Body of pancreas (tissue), 4 donors: ENCODE data around the gene MAPK11.

Source experiments
- POLR2A ChIP-seq, 3 donors: fragments of 450-650 bp; IDR thresholded peaks; one replicate each; pipeline ENCODE4 v1.6.1; 2016; ENCODE audit warnings: antibody characterized with exemption in 3 of 3, mild to moderate bottlenecking in 2 of 3
- TF ChIP-seq, protein P1 (sequence below), 7 experiments: fragments of 450-650 bp in 4 of 7; fragments of 200-600 bp in 3 of 7; sonication (generic) in 3 of 7; IDR thresholded peaks; one replicate each; pipeline ENCODE4 v1.5.1; 2016 to 2019; ENCODE audit warnings: antibody characterized with exemption in 7 of 7

- TF ChIP-seq, protein P1, sequence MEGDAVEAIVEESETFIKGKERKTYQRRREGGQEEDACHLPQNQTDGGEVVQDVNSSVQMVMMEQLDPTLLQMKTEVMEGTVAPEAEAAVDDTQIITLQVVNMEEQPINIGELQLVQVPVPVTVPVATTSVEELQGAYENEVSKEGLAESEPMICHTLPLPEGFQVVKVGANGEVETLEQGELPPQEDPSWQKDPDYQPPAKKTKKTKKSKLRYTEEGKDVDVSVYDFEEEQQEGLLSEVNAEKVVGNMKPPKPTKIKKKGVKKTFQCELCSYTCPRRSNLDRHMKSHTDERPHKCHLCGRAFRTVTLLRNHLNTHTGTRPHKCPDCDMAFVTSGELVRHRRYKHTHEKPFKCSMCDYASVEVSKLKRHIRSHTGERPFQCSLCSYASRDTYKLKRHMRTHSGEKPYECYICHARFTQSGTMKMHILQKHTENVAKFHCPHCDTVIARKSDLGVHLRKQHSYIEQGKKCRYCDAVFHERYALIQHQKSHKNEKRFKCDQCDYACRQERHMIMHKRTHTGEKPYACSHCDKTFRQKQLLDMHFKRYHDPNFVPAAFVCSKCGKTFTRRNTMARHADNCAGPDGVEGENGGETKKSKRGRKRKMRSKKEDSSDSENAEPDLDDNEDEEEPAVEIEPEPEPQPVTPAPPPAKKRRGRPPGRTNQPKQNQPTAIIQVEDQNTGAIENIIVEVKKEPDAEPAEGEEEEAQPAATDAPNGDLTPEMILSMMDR (IDR thresholded peaks at IDR 0.05) = no peak
- no peak for TF ChIP-seq POLR2A (IDR thresholded peaks at IDR 0.05)
Measured at GRCh38 chr22:50238755-50239154, 31.4 kb downstream of the MAPK11 start.
